ENCODE data around the gene NUDT21.

Gene NUDT21

GRCh38 chr16:56462064-56462796 lies 11.1 kb upstream of the NUDT21 start:
- no peak for DNase-seq

- DNase-seq: no peak
These were observed 9.0 kb upstream of the NUDT21 start for GRCh38 chr16:56460101-56460500.

GRCh38 chr16:56457927-56458470 lies 6.9 kb upstream of the NUDT21 start:
- no peak for DNase-seq

- DNase-seq: peak; percentile 5 to 68 (median 40)
These were observed 889 bp upstream of the NUDT21 start for GRCh38 chr16:56451753-56452689.

GRCh38 chr16:56450275-56450985 lies 702 bp downstream of the NUDT21 start:
- DNase-seq: peak in 1 of 3 experiments; percentile 64

- no peak for DNase-seq
These were observed 3.1 kb downstream of the NUDT21 start for GRCh38 chr16:56448005-56448404.

- DNase-seq: no peak
These were observed 3.8 kb downstream of the NUDT21 start for GRCh38 chr16:56447286-56447685.

- DNase-seq: no peak
These were observed 13.1 kb downstream of the NUDT21 start for GRCh38 chr16:56438038-56438437.

- no peak for DNase-seq
These were observed 14.9 kb downstream of the NUDT21 start for GRCh38 chr16:56436258-56436657.

- DNase-seq: no peak
These were observed 23.0 kb downstream of the NUDT21 start for GRCh38 chr16:56428091-56428490.

GRCh38 chr16:56426585-56426984 lies 24.5 kb downstream of the NUDT21 start:
- DNase-seq: no peak

GRCh38 chr16:56425439-56425832 lies 25.7 kb downstream of the NUDT21 start, which contains the start of gene AMFR:
AMFR (minus strand) TSS chr16:56425545; CDS start chr16:56425327, 218 bp downstream.
- peak; percentile 48 to 75 (median 72) for DNase-seq

GRCh38 chr16:56424791-56425438 lies 26.2 kb downstream of the NUDT21 start:
- peak in 2 of 3 experiments; percentile 72 to 75 for DNase-seq

- peak in 1 of 3 experiments; percentile 43 for DNase-seq
These were observed 26.7 kb downstream of the NUDT21 start for GRCh38 chr16:56424404-56424764.

- DNase-seq: no peak
These were observed 27.3 kb downstream of the NUDT21 start for GRCh38 chr16:56423584-56424403.

- no peak for DNase-seq
These were observed 28.2 kb downstream of the NUDT21 start for GRCh38 chr16:56422896-56423441.

GRCh38 chr16:56421976-56422669 lies 29.0 kb downstream of the NUDT21 start:
- no peak for DNase-seq

- DNase-seq: no peak
These were observed 29.8 kb downstream of the NUDT21 start for GRCh38 chr16:56421313-56421712.

- no peak for DNase-seq
These were observed 30.5 kb downstream of the NUDT21 start for GRCh38 chr16:56420613-56421012.
